Measurements from ENCODE around the gene LRBA.

Gene LRBA

DNA sequence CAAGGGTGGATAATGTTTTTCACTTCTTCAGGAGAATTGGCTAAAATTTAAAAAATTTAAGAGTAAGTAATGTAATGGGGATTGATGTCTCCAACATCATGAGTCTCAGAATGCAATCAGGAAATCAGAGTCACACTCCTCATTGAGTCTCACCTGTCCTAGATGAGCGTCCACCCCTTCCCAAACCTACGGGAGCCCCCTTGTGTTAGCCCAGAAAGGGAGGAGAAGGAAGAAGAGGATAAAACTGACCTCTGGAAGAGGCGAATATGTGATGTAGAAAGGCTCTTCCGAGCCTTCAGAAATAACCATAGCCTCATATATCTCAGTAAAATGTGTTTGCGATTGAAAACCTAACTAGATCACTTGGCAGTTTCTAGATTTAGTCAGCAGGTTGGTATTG is 779.8 kb downstream of the LRBA start:
- DNase-seq (ENCODE audit: insufficient read length, low spot score) (no peak), FAIRE-seq (no peak)
- no peak for TF ChIP-seq SPI1 (IDR thresholded peaks at IDR 0.05; ENCODE audit: low read depth, low read length)
- TF ChIP-seq POLR2A (IDR thresholded peaks at IDR 0.05; ENCODE audit: low read depth, low read length): no peak
- TF ChIP-seq TAF1 (IDR thresholded peaks at IDR 0.05; ENCODE audit: low read depth, low read length): no peak
- no peak for TF ChIP-seq POLR2AphosphoS5 (IDR thresholded peaks at IDR 0.05; ENCODE audit: low read depth, low read length)
- TF ChIP-seq POU2F2 (IDR thresholded peaks at IDR 0.05; ENCODE audit: low read depth, low read length): no peak
- TF ChIP-seq PAX5 (IDR thresholded peaks at IDR 0.05; ENCODE audit: insufficient read depth, low read length, severe bottlenecking): no peak

DNA sequence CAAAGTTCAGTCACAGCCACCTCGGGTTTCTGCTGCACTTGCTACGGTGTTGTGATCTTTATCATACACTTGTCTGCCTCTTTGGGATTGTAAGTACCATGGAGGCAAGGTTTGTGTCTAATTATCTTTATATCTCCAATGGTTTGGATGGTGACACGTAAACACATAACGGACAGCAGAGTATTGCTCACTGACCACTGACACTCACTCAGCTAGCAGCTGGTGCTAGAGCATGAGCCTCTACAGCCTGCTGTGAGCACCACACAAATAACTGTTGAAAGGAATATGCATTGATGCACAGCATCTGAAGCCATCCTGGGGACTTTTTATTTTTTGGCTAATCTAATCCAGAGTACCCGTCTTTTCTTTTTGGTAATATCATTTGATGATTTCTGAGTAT is 780.8 kb downstream of the LRBA start:
- no peak for FAIRE-seq
- TF ChIP-seq SPI1 (IDR thresholded peaks at IDR 0.05; ENCODE audit: low read depth, low read length) (no peak), POU2F2 (IDR thresholded peaks at IDR 0.05; ENCODE audit: low read depth, low read length) (no peak), POLR2AphosphoS5 (IDR thresholded peaks at IDR 0.05; ENCODE audit: low read depth, low read length) (no peak), PAX5 (IDR thresholded peaks at IDR 0.05; ENCODE audit: insufficient read depth, low read length, severe bottlenecking) (no peak), TAF1 (IDR thresholded peaks at IDR 0.05; ENCODE audit: low read depth, low read length) (no peak)
- DNase-seq (ENCODE audit: insufficient read length, low spot score): no peak

DNA sequence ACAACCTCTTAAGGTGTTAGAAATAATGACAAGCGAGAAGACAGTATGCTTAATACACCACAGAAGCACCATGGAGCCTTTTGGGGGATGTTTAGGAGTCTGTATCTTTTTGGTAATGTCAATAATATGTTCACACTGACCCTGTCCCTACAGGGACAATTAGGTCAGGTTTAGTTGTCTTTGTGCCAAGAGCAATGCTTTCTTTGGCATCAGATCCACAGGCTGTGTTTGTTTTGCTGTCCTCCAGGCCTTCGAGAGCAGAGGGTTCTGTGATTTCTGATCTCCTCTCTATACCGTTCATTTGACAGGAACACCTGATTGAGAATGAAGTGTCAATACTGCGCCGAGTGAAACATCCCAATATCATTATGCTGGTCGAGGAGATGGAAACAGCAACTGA is 783.1 kb downstream of the LRBA start:
- no peak for FAIRE-seq
- TF ChIP-seq POLR2AphosphoS5 (IDR thresholded peaks at IDR 0.05; ENCODE audit: low read depth, low read length): no peak
- TF ChIP-seq POU2F2 (IDR thresholded peaks at IDR 0.05; ENCODE audit: low read depth, low read length): no peak
- TF ChIP-seq PAX5 (IDR thresholded peaks at IDR 0.05; ENCODE audit: insufficient read depth, low read length, severe bottlenecking): no peak
- TF ChIP-seq POLR2A (IDR thresholded peaks at IDR 0.05; ENCODE audit: low read depth, low read length): no peak
- TF ChIP-seq TAF1 (IDR thresholded peaks at IDR 0.05; ENCODE audit: low read depth, low read length): no peak
- no peak for TF ChIP-seq SPI1 (IDR thresholded peaks at IDR 0.05; ENCODE audit: low read depth, low read length)
- DNase-seq (ENCODE audit: insufficient read length, low spot score): no peak

DNA sequence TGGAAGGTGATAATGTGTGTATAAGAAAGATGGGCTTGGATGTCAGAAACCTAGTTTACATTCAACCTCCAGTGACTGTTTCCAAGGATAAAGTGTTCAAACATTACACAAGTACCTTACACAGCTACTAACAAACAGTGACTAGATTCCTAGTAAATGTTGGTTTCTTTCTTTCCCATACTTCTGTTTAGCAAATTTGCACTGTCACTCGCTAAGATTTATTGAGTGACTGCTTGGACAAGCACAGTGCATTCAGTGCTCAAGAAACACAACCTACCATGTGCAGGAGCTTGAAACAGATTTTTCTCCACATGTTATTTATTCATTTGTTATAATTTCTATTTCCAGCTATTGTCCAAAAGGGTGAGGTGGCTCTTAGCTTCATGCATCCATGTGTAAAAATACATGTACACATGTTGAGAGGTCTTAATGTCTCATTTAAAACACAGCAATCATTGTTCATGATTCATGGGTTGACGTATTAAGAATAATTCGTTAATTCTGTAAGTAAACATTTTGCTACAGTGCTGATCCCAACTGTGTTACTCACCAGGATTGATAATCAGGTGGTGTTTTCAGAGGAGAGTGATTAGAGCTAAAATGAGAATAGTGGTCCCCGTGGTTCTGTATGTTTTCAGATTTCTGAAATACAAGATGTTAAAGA is 783.8 kb downstream of the LRBA start:
- FAIRE-seq (no peak), DNase-seq (ENCODE audit: insufficient read length, low spot score) (no peak)
- TF ChIP-seq POLR2A (IDR thresholded peaks at IDR 0.05; ENCODE audit: low read depth, low read length) (no peak), POLR2AphosphoS5 (IDR thresholded peaks at IDR 0.05; ENCODE audit: low read depth, low read length) (no peak), SPI1 (IDR thresholded peaks at IDR 0.05; ENCODE audit: low read depth, low read length) (no peak)

DNA sequence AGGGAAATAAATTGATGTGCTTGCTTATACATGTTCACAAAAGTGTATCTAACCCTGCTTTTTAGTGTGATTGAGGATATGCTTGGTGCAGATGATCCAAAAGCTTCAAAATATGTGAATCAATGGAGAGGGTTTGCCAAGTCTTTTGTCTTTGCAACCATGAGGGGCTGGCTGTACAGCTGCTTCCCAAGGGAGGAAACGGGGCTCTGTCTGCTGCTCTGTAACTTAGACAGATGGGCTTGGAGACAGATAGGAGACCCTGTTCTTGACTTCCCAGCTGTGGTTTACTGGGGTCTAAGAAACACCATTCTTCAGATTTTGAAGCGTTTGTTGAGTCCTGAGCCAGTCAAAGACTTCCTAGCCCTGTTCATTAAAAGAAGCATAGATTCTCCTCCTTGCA is 784.5 kb downstream of the LRBA start:
- DNase-seq (ENCODE audit: insufficient read length, low spot score) (no peak), FAIRE-seq (no peak)
- TF ChIP-seq POLR2A (IDR thresholded peaks at IDR 0.05; ENCODE audit: low read depth, low read length) (no peak), TAF1 (IDR thresholded peaks at IDR 0.05; ENCODE audit: low read depth, low read length) (no peak), POU2F2 (IDR thresholded peaks at IDR 0.05; ENCODE audit: low read depth, low read length) (no peak), SPI1 (IDR thresholded peaks at IDR 0.05; ENCODE audit: low read depth, low read length) (no peak), POLR2AphosphoS5 (IDR thresholded peaks at IDR 0.05; ENCODE audit: low read depth, low read length) (no peak), PAX5 (IDR thresholded peaks at IDR 0.05; ENCODE audit: insufficient read depth, low read length, severe bottlenecking) (no peak)

DNA sequence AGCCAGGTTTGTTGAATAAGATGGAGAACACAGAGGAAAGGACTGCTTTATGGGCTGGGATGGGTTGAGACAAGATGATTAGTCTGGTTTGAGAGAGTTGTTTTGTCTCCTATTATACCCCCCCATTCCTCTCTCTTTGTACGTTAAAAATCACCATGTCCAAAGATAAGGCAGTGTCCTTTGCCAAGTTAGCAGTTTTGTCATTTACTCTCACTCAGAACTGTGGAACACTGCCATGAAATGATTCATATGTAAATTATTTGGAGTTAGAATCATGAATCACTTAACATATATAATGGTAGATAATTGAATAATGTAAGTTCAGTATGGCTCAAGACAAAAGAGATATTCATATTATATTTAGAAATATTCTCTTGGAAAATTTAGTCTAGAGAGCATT is 785.6 kb downstream of the LRBA start:
- no peak for DNase-seq (ENCODE audit: insufficient read length, low spot score)
- no peak for FAIRE-seq
- no peak for TF ChIP-seq POLR2AphosphoS5 (IDR thresholded peaks at IDR 0.05; ENCODE audit: low read depth, low read length)
- no peak for TF ChIP-seq POU2F2 (IDR thresholded peaks at IDR 0.05; ENCODE audit: low read depth, low read length)
- TF ChIP-seq SPI1 (IDR thresholded peaks at IDR 0.05; ENCODE audit: low read depth, low read length): no peak
- no peak for TF ChIP-seq TAF1 (IDR thresholded peaks at IDR 0.05; ENCODE audit: low read depth, low read length)
- no peak for TF ChIP-seq PAX5 (IDR thresholded peaks at IDR 0.05; ENCODE audit: insufficient read depth, low read length, severe bottlenecking)
- TF ChIP-seq POLR2A (IDR thresholded peaks at IDR 0.05; ENCODE audit: low read depth, low read length): no peak

DNA sequence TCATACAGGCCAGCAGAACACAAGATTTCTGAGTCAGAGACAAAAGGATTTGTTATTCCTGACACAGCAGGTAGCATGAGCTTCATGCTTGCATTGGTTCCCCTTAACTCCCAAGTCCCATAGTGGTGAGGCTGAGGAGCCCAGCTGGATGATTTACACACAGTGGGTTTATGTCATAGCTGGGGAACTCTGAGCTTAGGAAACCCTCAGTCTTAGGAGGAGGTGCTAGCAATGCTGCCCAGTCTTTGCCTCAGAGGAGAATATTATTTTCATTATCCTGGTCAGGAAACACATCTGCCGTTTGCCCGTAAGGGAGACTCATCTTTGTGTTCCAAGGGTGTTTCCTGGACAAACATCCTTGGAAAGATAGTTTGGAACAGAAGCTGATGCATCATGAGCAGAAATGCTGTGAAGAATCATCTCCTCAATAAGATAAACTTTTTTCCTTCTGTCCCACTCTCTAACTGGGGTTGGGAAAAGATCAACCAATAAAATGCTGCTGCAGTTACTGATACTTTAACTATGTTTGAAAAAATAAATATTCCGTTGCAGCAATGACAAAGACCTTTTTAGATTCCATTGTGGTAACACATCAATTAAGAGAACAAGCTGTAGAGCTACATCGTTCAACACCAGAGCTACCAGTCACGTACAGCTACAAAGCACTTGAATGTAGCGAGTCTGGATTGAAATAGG is 790.0 kb downstream of the LRBA start:
- DNase-seq (ENCODE audit: insufficient read length, low spot score): no peak
- FAIRE-seq: no peak
- TF ChIP-seq TAF1 (IDR thresholded peaks at IDR 0.05; ENCODE audit: low read depth, low read length) (no peak), POU2F2 (IDR thresholded peaks at IDR 0.05; ENCODE audit: low read depth, low read length) (no peak), POLR2AphosphoS5 (IDR thresholded peaks at IDR 0.05; ENCODE audit: low read depth, low read length) (no peak), SPI1 (IDR thresholded peaks at IDR 0.05; ENCODE audit: low read depth, low read length) (no peak), POLR2A (IDR thresholded peaks at IDR 0.05; ENCODE audit: low read depth, low read length) (no peak), PAX5 (IDR thresholded peaks at IDR 0.05; ENCODE audit: insufficient read depth, low read length, severe bottlenecking) (no peak)

DNA sequence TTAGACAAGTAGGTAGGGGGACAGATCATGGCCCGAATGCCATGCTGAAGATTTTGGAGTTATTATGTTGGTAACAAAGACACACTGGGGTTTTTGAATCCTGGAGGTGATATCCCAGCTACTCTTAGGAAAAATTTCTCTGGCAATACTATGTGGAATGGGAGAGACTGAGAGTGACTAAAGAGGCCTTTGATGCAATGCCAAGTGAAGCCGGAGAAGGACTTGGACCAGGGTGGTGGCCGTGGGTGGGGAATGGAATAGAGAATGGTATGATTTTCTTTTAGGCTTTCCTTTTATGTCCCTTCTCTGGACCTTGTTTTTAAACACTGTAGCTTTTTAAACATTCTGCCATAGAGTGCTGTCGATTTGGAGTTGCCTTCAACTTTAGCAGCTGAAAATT is 795.2 kb downstream of the LRBA start:
- FAIRE-seq (no peak), DNase-seq (ENCODE audit: insufficient read length, low spot score) (no peak)
- no peak for TF ChIP-seq POLR2A (IDR thresholded peaks at IDR 0.05; ENCODE audit: low read depth, low read length)
- TF ChIP-seq SPI1 (IDR thresholded peaks at IDR 0.05; ENCODE audit: low read depth, low read length): no peak
- TF ChIP-seq POU2F2 (IDR thresholded peaks at IDR 0.05; ENCODE audit: low read depth, low read length): no peak
- TF ChIP-seq PAX5 (IDR thresholded peaks at IDR 0.05; ENCODE audit: insufficient read depth, low read length, severe bottlenecking): no peak
- no peak for TF ChIP-seq TAF1 (IDR thresholded peaks at IDR 0.05; ENCODE audit: low read depth, low read length)
- no peak for TF ChIP-seq POLR2AphosphoS5 (IDR thresholded peaks at IDR 0.05; ENCODE audit: low read depth, low read length)

DNA sequence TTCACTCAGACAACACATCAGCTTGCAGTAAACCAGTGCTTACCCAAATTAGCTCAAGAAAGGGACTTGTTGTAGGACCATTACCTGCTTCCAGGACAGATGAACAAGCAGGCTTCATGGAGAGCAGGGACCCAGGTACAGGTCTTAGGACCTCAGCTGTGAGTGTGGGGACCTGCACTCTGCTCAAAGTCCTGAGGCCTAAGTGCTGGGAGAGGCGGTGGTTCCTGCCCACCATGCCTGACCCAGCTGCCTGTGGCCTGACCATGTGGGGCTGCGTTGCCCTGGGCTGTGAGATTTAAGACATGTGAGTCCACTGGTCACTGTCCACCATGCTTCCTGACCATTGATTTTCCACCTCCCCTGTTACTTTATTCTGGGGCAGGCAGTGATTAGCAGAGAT is 796.6 kb downstream of the LRBA start:
- FAIRE-seq: no peak
- TF ChIP-seq PAX5 (IDR thresholded peaks at IDR 0.05; ENCODE audit: insufficient read depth, low read length, severe bottlenecking) (no peak), POLR2AphosphoS5 (IDR thresholded peaks at IDR 0.05; ENCODE audit: low read depth, low read length) (no peak), TAF1 (IDR thresholded peaks at IDR 0.05; ENCODE audit: low read depth, low read length) (no peak), SPI1 (IDR thresholded peaks at IDR 0.05; ENCODE audit: low read depth, low read length) (no peak), POLR2A (IDR thresholded peaks at IDR 0.05; ENCODE audit: low read depth, low read length) (no peak)

More for the DNA sequence above, 796.6 kb downstream of the LRBA start:
- DNase-seq (ENCODE audit: insufficient read length, low spot score): no peak

Data from GM12891 (cell line).